HepG2 (cell line): ENCODE data around the gene NCBP2. TPM values are rescaled to one million over a fixed set of nuclear protein-coding genes. Genes with fewer than 3 reads are reported as not detected.

Source experiments
- BORCS8-MEF2B ChIP-seq: sonication (generic); formaldehyde crosslinking; IDR thresholded peaks from 2 replicates; pipeline ENCODE4 v1.8.0; 2022; ENCODE audit warnings: mild to moderate bottlenecking, missing genetic modification reagents
- CHCHD3 ChIP-seq: sonication (generic); formaldehyde crosslinking; IDR thresholded peaks from 2 replicates; pipeline ENCODE4 v1.8.0; 2022; ENCODE audit warnings: mild to moderate bottlenecking, missing genetic modification reagents, moderate library complexity
- EED ChIP-seq: sonication (generic); formaldehyde crosslinking; IDR thresholded peaks from 2 replicates; pipeline ENCODE4 v1.5.0; 2020; ENCODE audit warnings: mild to moderate bottlenecking, missing genetic modification reagents
- EHMT2 ChIP-seq: fragments of 200-600 bp; sonication (generic); IDR thresholded peaks from 2 replicates; pipeline ENCODE4 v1.7.0; 2017; ENCODE audit warnings: antibody characterized with exemption, low read depth, low read length, borderline replicate concordance
- FOXK2 ChIP-seq: fragments of 450-650 bp; IDR thresholded peaks from 2 replicates; pipeline ENCODE4 v1.6.1; 2016
- FOXP1 ChIP-seq, 2 experiments: fragments of 450-650 bp in 1 of 2; IDR thresholded peaks; 2 replicates each; pipeline ENCODE4 v1.6.1; 2017 to 2018; ENCODE audit warnings: antibody characterized with exemption in 1 of 2
- MTA1 ChIP-seq: sonication (generic); formaldehyde crosslinking; IDR thresholded peaks from 2 replicates; pipeline ENCODE4 v1.4.0; 2020; ENCODE audit warnings: missing genetic modification reagents, mild to moderate bottlenecking, borderline replicate concordance
- NR2F6 ChIP-seq, 2 experiments: IDR thresholded peaks; 2 replicates each; pipeline ENCODE4 v1.6.1; 2016; ENCODE audit warnings: antibody characterized with exemption in 1 of 2, mild to moderate bottlenecking in 1 of 2
- POLR2AphosphoS2 ChIP-seq: IDR thresholded peaks from 2 replicates; pipeline ENCODE4 v1.6.1; 2011; ENCODE audit warnings: low read depth, low read length, improper control_type of control experiment
- SCMH1 ChIP-seq: sonication (generic); formaldehyde crosslinking; IDR thresholded peaks from 2 replicates; pipeline ENCODE4 v1.9.0; 2021; ENCODE audit warnings: missing genetic modification reagents, mild to moderate bottlenecking, borderline replicate concordance
- STAT6 ChIP-seq: sonication (generic); formaldehyde crosslinking; IDR thresholded peaks from 2 replicates; pipeline ENCODE4 v1.4.0; 2020; ENCODE audit warnings: missing genetic modification reagents, mild to moderate bottlenecking, borderline replicate concordance
- TAF1 ChIP-seq: sonication (generic); formaldehyde crosslinking; IDR thresholded peaks from 2 replicates; pipeline ENCODE4 v1.4.0; 2020; ENCODE audit warnings: missing genetic modification reagents
- TRIM24 ChIP-seq: sonication (generic); formaldehyde crosslinking; IDR thresholded peaks from 2 replicates; pipeline ENCODE4 v1.8.0; 2022; ENCODE audit warnings: mild to moderate bottlenecking, missing genetic modification reagents
- ZNF24 ChIP-seq: fragments of 450-650 bp; IDR thresholded peaks from 2 replicates; pipeline ENCODE4 v1.6.1; 2017; ENCODE audit warnings: antibody characterized with exemption, mild to moderate bottlenecking
- ZNF367 ChIP-seq: sonication (generic); formaldehyde crosslinking; IDR thresholded peaks from 2 replicates; pipeline ENCODE4 v1.4.0; 2020; ENCODE audit warnings: missing genetic modification reagents, borderline replicate concordance
- ZNF543 ChIP-seq: sonication (generic); formaldehyde crosslinking; IDR thresholded peaks from 2 replicates; pipeline ENCODE4 v1.4.0; 2020; ENCODE audit warnings: mild to moderate bottlenecking, missing genetic modification reagents
- ZNF709 ChIP-seq: sonication (generic); formaldehyde crosslinking; IDR thresholded peaks from 2 replicates; pipeline ENCODE4 v1.5.0; 2020; ENCODE audit warnings: mild to moderate bottlenecking, missing genetic modification reagents
- ZSCAN20 ChIP-seq: sonication (generic); formaldehyde crosslinking; IDR thresholded peaks from 2 replicates; pipeline ENCODE4 v1.4.0; 2020; ENCODE audit warnings: missing genetic modification reagents, mild to moderate bottlenecking, borderline replicate concordance
- polyA plus RNA-seq, 8 experiments: library from polyadenylated mRNA; depleted of rRNA in 3 of 8; stranded (reverse) in 7 of 8; unstranded in 1 of 8; fragments of >200 nt; fragmentation: Illumina TruSeq in 4 of 8; extraction: Trizol in 4 of 8; gene quantifications; 2 replicates each; pipeline versions ENCODE4 v1.2.1 to v1.2.3, GENCODE V29; 2011 to 2016; ENCODE audit warnings: low read depth in 4 of 8, missing spikeins in 1 of 8, mixed read lengths in 1 of 8; ENCODE audit not compliant: insufficient read depth in 1 of 8
- total RNA-seq, 5 experiments: library from RNA; depleted of rRNA; stranded (reverse); fragments of >200 nt; fragmentation: Illumina TruSeq; extraction: Trizol; gene quantifications; 2 replicates each; pipeline ENCODE4 v1.2.3, GENCODE V29; 2016; ENCODE audit warnings: low read depth in 1 of 5
- TF ChIP-seq, protein P1 (sequence below): sonication (generic); formaldehyde crosslinking; IDR thresholded peaks from 2 replicates; pipeline ENCODE4 v1.5.0; 2020; ENCODE audit warnings: mild to moderate bottlenecking, missing genetic modification reagents
- TF ChIP-seq, protein P2 (sequence below): sonication (generic); formaldehyde crosslinking; IDR thresholded peaks from 2 replicates; pipeline ENCODE4 v1.5.0; 2020; ENCODE audit warnings: missing genetic modification reagents
- TF ChIP-seq, protein P3 (sequence below): sonication (generic); formaldehyde crosslinking; IDR thresholded peaks from 2 replicates; pipeline ENCODE4 v1.5.0; 2020; ENCODE audit warnings: missing genetic modification reagents, mild to moderate bottlenecking, borderline replicate concordance
- TF ChIP-seq, protein P4 (sequence below): sonication (generic); formaldehyde crosslinking; IDR thresholded peaks from 2 replicates; pipeline ENCODE4 v1.5.1; 2020; ENCODE audit warnings: mild to moderate bottlenecking, missing genetic modification reagents, moderate library complexity

The NCBP2 gene
- total and polyA plus RNA-seq, 2 of the 13 experiments (the other 11 are each of a cell fraction or from before 2014, with no cell fraction given) = 58.7 to 95.5 TPM

DNA sequence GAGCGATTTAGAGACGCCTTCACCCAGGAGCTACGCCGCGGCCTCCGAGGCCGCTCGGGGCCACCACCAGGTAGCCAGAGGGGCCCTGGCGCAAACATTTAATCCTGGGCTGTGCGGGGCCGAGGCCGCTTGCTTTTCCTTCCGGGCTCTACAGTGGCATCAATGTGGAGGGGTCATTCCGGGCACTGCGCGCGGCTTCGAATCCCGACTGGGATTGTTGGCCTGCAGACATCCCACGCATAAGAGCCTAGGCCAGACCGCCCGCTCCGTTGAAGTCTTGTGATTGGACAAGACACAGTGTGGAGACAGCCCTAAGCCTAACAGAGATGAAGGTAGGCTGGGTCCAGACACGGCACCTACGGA, 568 bp upstream of the NCBP2 start (continued):
- TF ChIP-seq MTA1 (CRISPR knock-in tag) (no peak), POLR2AphosphoS2 (no peak), ZNF709 (CRISPR knock-in tag) (no peak), CHCHD3 (CRISPR knock-in tag) (no peak), ZSCAN20 (0 out of 2 replicates have a peak, but pooled peaks have one; percentile 18), TRIM24 (CRISPR knock-in tag) (no peak), ZNF367 (CRISPR knock-in tag) (0 out of 2 replicates have a peak, but pooled peaks have one; percentile 18), FOXP1 (IDR thresholded peaks at IDR 0.05) (no peak), FOXP1 (CRISPR knock-in tag; IDR thresholded peaks at IDR 0.05) (no peak), EHMT2 (no peak), SCMH1 (CRISPR knock-in tag) (no peak), FOXK2 (no peak), TAF1 (CRISPR knock-in tag) (no peak), STAT6 (CRISPR knock-in tag) (no peak), EED (CRISPR knock-in tag) (no peak), NR2F6 (IDR thresholded peaks at IDR 0.05) (no peak), NR2F6 (CRISPR knock-in tag; IDR thresholded peaks at IDR 0.05) (no peak), ZNF24 (no peak), ZNF543 (CRISPR knock-in tag) (0 out of 2 replicates have a peak, but pooled peaks have one; percentile 73), BORCS8-MEF2B (no peak)
- TF ChIP-seq, protein P1, sequence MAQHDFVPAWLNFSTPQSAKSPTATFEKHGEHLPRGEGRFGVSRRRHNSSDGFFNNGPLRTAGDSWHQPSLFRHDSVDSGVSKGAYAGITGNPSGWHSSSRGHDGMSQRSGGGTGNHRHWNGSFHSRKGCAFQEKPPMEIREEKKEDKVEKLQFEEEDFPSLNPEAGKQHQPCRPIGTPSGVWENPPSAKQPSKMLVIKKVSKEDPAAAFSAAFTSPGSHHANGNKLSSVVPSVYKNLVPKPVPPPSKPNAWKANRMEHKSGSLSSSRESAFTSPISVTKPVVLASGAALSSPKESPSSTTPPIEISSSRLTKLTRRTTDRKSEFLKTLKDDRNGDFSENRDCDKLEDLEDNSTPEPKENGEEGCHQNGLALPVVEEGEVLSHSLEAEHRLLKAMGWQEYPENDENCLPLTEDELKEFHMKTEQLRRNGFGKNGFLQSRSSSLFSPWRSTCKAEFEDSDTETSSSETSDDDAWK (CRISPR knock-in tag) = no peak
- TF ChIP-seq, protein P2, sequence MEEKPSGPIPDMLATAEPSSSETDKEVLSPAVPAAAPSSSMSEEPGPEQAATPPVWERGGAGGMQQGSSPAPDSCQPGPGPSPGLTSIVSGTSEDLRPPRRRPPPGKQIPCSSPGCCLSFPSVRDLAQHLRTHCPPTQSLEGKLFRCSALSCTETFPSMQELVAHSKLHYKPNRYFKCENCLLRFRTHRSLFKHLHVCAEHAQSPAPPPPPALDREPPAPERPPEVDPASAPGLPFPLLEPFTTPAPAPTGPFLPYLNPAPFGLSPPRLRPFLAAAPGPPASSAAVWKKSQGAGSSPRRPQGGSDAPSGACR = no peak
- TF ChIP-seq, protein P3, sequence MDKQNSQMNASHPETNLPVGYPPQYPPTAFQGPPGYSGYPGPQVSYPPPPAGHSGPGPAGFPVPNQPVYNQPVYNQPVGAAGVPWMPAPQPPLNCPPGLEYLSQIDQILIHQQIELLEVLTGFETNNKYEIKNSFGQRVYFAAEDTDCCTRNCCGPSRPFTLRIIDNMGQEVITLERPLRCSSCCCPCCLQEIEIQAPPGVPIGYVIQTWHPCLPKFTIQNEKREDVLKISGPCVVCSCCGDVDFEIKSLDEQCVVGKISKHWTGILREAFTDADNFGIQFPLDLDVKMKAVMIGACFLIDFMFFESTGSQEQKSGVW (CRISPR knock-in tag) = no peak
- TF ChIP-seq, protein P4, sequence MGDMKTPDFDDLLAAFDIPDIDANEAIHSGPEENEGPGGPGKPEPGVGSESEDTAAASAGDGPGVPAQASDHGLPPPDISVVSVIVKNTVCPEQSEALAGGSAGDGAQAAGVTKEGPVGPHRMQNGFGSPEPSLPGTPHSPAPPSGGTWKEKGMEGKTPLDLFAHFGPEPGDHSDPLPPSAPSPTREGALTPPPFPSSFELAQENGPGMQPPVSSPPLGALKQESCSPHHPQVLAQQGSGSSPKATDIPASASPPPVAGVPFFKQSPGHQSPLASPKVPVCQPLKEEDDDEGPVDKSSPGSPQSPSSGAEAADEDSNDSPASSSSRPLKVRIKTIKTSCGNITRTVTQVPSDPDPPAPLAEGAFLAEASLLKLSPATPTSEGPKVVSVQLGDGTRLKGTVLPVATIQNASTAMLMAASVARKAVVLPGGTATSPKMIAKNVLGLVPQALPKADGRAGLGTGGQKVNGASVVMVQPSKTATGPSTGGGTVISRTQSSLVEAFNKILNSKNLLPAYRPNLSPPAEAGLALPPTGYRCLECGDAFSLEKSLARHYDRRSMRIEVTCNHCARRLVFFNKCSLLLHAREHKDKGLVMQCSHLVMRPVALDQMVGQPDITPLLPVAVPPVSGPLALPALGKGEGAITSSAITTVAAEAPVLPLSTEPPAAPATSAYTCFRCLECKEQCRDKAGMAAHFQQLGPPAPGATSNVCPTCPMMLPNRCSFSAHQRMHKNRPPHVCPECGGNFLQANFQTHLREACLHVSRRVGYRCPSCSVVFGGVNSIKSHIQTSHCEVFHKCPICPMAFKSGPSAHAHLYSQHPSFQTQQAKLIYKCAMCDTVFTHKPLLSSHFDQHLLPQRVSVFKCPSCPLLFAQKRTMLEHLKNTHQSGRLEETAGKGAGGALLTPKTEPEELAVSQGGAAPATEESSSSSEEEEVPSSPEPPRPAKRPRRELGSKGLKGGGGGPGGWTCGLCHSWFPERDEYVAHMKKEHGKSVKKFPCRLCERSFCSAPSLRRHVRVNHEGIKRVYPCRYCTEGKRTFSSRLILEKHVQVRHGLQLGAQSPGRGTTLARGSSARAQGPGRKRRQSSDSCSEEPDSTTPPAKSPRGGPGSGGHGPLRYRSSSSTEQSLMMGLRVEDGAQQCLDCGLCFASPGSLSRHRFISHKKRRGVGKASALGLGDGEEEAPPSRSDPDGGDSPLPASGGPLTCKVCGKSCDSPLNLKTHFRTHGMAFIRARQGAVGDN = peak; percentile 10; the same call in 1 of the 2 replicates
